Dedifferentiated amniotic fluid mesenchymal stem cell (primary cell): ENCODE measurements around the gene BTBD9.

Source experiments
- DNase-seq: peaks from one replicate; pipeline ENCODE4 v3.0.0-alpha.2; 2016; ENCODE audit errors: extremely low spot score

The BTBD9 gene

GRCh38 chr6:38639498-38640215 lies at the start of gene BTBD9:
BTBD9 (minus strand) TSS chr6:38639929.
- peak; percentile 81 for DNase-seq

GRCh38 chr6:38688579-38689087 lies 48.9 kb upstream of the BTBD9 start:
- no peak for DNase-seq

- DNase-seq = no peak
Measured at GRCh38 chr6:38687549-38687948, 47.8 kb upstream of the BTBD9 start.

GRCh38 chr6:38687043-38687353 lies 47.3 kb upstream of the BTBD9 start:
- DNase-seq = no peak

GRCh38 chr6:38686270-38687042 lies 46.7 kb upstream of the BTBD9 start:
- no peak for DNase-seq

- DNase-seq = no peak
Measured at GRCh38 chr6:38684904-38685303, 45.2 kb upstream of the BTBD9 start.

- no peak for DNase-seq
Measured at GRCh38 chr6:38684237-38684636, 44.5 kb upstream of the BTBD9 start.

- no peak for DNase-seq
Measured at GRCh38 chr6:38681850-38682249, 42.1 kb upstream of the BTBD9 start.

- DNase-seq = no peak
Measured at GRCh38 chr6:38679668-38680067, 39.9 kb upstream of the BTBD9 start.

GRCh38 chr6:38678178-38678760 lies 38.5 kb upstream of the BTBD9 start:
- no peak for DNase-seq

- DNase-seq = no peak
Measured at GRCh38 chr6:38676974-38677544, 37.3 kb upstream of the BTBD9 start.

GRCh38 chr6:38676236-38676973 lies 36.7 kb upstream of the BTBD9 start:
- no peak for DNase-seq

GRCh38 chr6:38673397-38674165 lies 33.9 kb upstream of the BTBD9 start:
- no peak for DNase-seq

- DNase-seq = peak; percentile 56
Measured at GRCh38 chr6:38671885-38672467, 32.2 kb upstream of the BTBD9 start.

GRCh38 chr6:38658418-38659167 lies 18.9 kb upstream of the BTBD9 start:
- DNase-seq = no peak

GRCh38 chr6:38656896-38657295 lies 17.2 kb upstream of the BTBD9 start:
- no peak for DNase-seq

- DNase-seq = no peak
Measured at GRCh38 chr6:38654263-38654662, 14.5 kb upstream of the BTBD9 start.

- DNase-seq = no peak
Measured at GRCh38 chr6:38651121-38651784, 11.5 kb upstream of the BTBD9 start.

GRCh38 chr6:38650207-38650752 lies 10.6 kb upstream of the BTBD9 start:
- DNase-seq = no peak
